HEK293 (cell line): ENCODE results near the gene AGAP1.

Experiments used
- CTCF ChIA-PET: fragments of 350-600 bp; formaldehyde crosslinking; extraction: SDS; loops from one replicate; lab custom pipeline; 2021; ENCODE audit warnings: antibody characterized with exemption; lab: Yijun Ruan, JAX
- POLR2A ChIA-PET: fragments of 300-600 bp; formaldehyde crosslinking; extraction: SDS; loops from one replicate; lab custom pipeline; 2020; ENCODE audit warnings: antibody characterized with exemption, inconsistent platforms; lab: Yijun Ruan, JAX
- H3K27ac ChIP-seq: fragments of 200-500 bp; sonication (Bioruptor generic); 2 replicates; pipeline ENCODE4 v1.5.1; 2014; ENCODE audit warnings: low read depth, low read length, control low read depth, inconsistent platforms; ENCODE audit errors: extremely low read depth
- H3K36me3 ChIP-seq, 2 experiments: fragments of 200-500 bp in 1 of 2; sonication (Bioruptor generic) in 1 of 2; 1 replicate in 1 of 2; 2 replicates in 1 of 2; pipeline ENCODE4 v1.5.1; 2014 to 2017; ENCODE audit warnings: inconsistent platforms in 2 of 2, low read length in 2 of 2; ENCODE audit not compliant: control insufficient read depth in 2 of 2, insufficient read depth in 1 of 2
- H3K4me1 ChIP-seq: fragments of 200-500 bp; sonication (Bioruptor generic); 2 replicates; pipeline ENCODE4 v1.5.1; 2014; ENCODE audit warnings: mild to moderate bottlenecking, low read length, inconsistent platforms; ENCODE audit not compliant: control insufficient read depth, insufficient read depth
- H3K4me3 ChIP-seq: 2 replicates; pipeline ENCODE4 v1.5.1; 2011; ENCODE audit warnings: low read depth, mild to moderate bottlenecking, control low read depth, low read length, moderate library complexity
- H3K9me3 ChIP-seq: fragments of 200-500 bp; sonication (Bioruptor generic); 2 replicates; pipeline ENCODE4 v1.5.1; 2014; ENCODE audit warnings: low read depth, low read length, inconsistent platforms; ENCODE audit not compliant: control insufficient read depth, insufficient read depth
- BCL11B ChIP-seq: fragments of 450-650 bp; formaldehyde crosslinking; IDR thresholded peaks from 2 replicates; pipeline ENCODE4 v1.5.1; 2016; ENCODE audit warnings: low read depth, missing biosample characterization, missing genetic modification characterization
- MZF1 ChIP-seq: fragments of 450-650 bp; formaldehyde crosslinking; IDR thresholded peaks from 2 replicates; pipeline ENCODE4 v1.5.1; 2017; ENCODE audit warnings: missing biosample characterization, missing genetic modification characterization, borderline replicate concordance
- OVOL3 ChIP-seq: fragments of 450-650 bp; formaldehyde crosslinking; IDR thresholded peaks from 2 replicates; pipeline ENCODE4 v1.5.1; 2016; ENCODE audit warnings: missing biosample characterization, missing genetic modification characterization
- REST ChIP-seq: fragments of 450-650 bp; formaldehyde crosslinking; IDR thresholded peaks from 2 replicates; pipeline ENCODE4 v1.5.1; 2016; ENCODE audit warnings: missing biosample characterization, missing genetic modification characterization
- ZBTB21 ChIP-seq: fragments of 450-650 bp; formaldehyde crosslinking; IDR thresholded peaks from 2 replicates; pipeline ENCODE4 v1.5.1; 2017; ENCODE audit warnings: missing biosample characterization, missing genetic modification characterization
- ZFP37 ChIP-seq: fragments of 450-650 bp; formaldehyde crosslinking; IDR thresholded peaks from 2 replicates; pipeline ENCODE4 v1.5.1; 2016; ENCODE audit warnings: missing biosample characterization, missing genetic modification characterization
- ZFP41 ChIP-seq: fragments of 450-650 bp; formaldehyde crosslinking; IDR thresholded peaks from 2 replicates; pipeline ENCODE4 v1.5.1; 2016; ENCODE audit warnings: missing biosample characterization, missing genetic modification characterization, borderline replicate concordance
- ZNF157 ChIP-seq: fragments of 450-650 bp; formaldehyde crosslinking; IDR thresholded peaks from 2 replicates; pipeline ENCODE4 v1.5.1; 2016; ENCODE audit warnings: missing biosample characterization, missing genetic modification characterization
- ZNF16 ChIP-seq: fragments of 450-650 bp; formaldehyde crosslinking; IDR thresholded peaks from 2 replicates; pipeline ENCODE4 v1.5.1; 2016; ENCODE audit warnings: low read depth, missing biosample characterization, missing genetic modification characterization
- ZNF202 ChIP-seq: fragments of 450-650 bp; formaldehyde crosslinking; IDR thresholded peaks from 2 replicates; pipeline ENCODE4 v1.5.1; 2016; ENCODE audit warnings: missing biosample characterization, missing genetic modification characterization, borderline replicate concordance
- ZNF221 ChIP-seq: fragments of 450-650 bp; formaldehyde crosslinking; IDR thresholded peaks from 2 replicates; pipeline ENCODE4 v1.5.1; 2017; ENCODE audit warnings: missing biosample characterization, missing genetic modification characterization, borderline replicate concordance
- ZNF223 ChIP-seq: fragments of 450-650 bp; formaldehyde crosslinking; IDR thresholded peaks from 2 replicates; pipeline ENCODE4 v1.5.1; 2016; ENCODE audit warnings: missing biosample characterization, missing genetic modification characterization
- ZNF248 ChIP-seq: fragments of 450-650 bp; formaldehyde crosslinking; IDR thresholded peaks from 2 replicates; pipeline ENCODE4 v1.5.1; 2017; ENCODE audit warnings: missing biosample characterization, missing genetic modification characterization
- ZNF324 ChIP-seq: fragments of 450-650 bp; formaldehyde crosslinking; IDR thresholded peaks from 2 replicates; pipeline ENCODE4 v1.5.1; 2016; ENCODE audit warnings: missing biosample characterization, missing genetic modification characterization
- ZNF473 ChIP-seq: fragments of 450-650 bp; formaldehyde crosslinking; IDR thresholded peaks from 2 replicates; pipeline ENCODE4 v1.5.1; 2017; ENCODE audit warnings: missing biosample characterization, missing genetic modification characterization
- ZNF610 ChIP-seq: fragments of 450-650 bp; formaldehyde crosslinking; IDR thresholded peaks from 2 replicates; pipeline ENCODE4 v1.5.1; 2016; ENCODE audit warnings: missing biosample characterization, missing genetic modification characterization, borderline replicate concordance
- ZNF629 ChIP-seq: fragments of 450-650 bp; formaldehyde crosslinking; IDR thresholded peaks from 2 replicates; pipeline ENCODE4 v1.5.1; 2017; ENCODE audit warnings: missing biosample characterization, missing genetic modification characterization
- ZNF654 ChIP-seq: fragments of 450-650 bp; formaldehyde crosslinking; IDR thresholded peaks from 2 replicates; pipeline ENCODE4 v1.5.1; 2016; ENCODE audit warnings: low read depth, missing biosample characterization, missing genetic modification characterization
- ZNF660 ChIP-seq: fragments of 450-650 bp; IDR thresholded peaks from 2 replicates; pipeline ENCODE4 v1.5.1; 2018; ENCODE audit warnings: missing biosample characterization, mild to moderate bottlenecking, missing genetic modification characterization
- ZNF791 ChIP-seq: fragments of 450-650 bp; formaldehyde crosslinking; IDR thresholded peaks from 2 replicates; pipeline ENCODE4 v1.5.1; 2016; ENCODE audit warnings: missing biosample characterization, missing genetic modification characterization
- ZSCAN4 ChIP-seq: fragments of 450-650 bp; formaldehyde crosslinking; IDR thresholded peaks from 2 replicates; pipeline ENCODE4 v1.5.1; 2017; ENCODE audit warnings: missing biosample characterization, missing genetic modification characterization
- ZXDB ChIP-seq: fragments of 450-650 bp; formaldehyde crosslinking; IDR thresholded peaks from 2 replicates; pipeline ENCODE4 v1.5.1; 2016; ENCODE audit warnings: missing biosample characterization, missing genetic modification characterization

Gene AGAP1

GRCh38 chr2:235545339-235546150, 51.7 kb downstream of the AGAP1 start (continued):
- TF ChIP-seq REST (tag by site-specific recombination) (peak; percentile 84), ZNF223 (tag by site-specific recombination) (no peak), ZNF660 (tag by site-specific recombination) (no peak), ZSCAN4 (tag by site-specific recombination) (no peak)

- Histone ChIP-seq H3K27ac (no peak overlapping the region), H3K4me3 (no peak overlapping the region), H3K4me1 (peaks cover 4% of the 10 kb centered on the region; the same call in 1 of the 2 replicates), H3K9me3 (no peaks in the 10 kb centered on the region), H3K36me3 (no peaks in the 10 kb centered on the region)
- TF ChIP-seq ZXDB (tag by site-specific recombination): no peak
- no peak for TF ChIP-seq ZNF629 (tag by site-specific recombination)
- no peak for TF ChIP-seq ZNF202 (tag by site-specific recombination)
- no peak for TF ChIP-seq ZBTB21 (tag by site-specific recombination)
- no peak for TF ChIP-seq OVOL3 (tag by site-specific recombination)
- TF ChIP-seq BCL11B: no peak
- no peak for TF ChIP-seq MZF1 (tag by site-specific recombination)
- no peak for TF ChIP-seq ZFP37 (tag by site-specific recombination)
- no peak for TF ChIP-seq ZNF157 (tag by site-specific recombination)
- no peak for TF ChIP-seq ZNF221
- no peak for TF ChIP-seq ZNF473 (tag by site-specific recombination)
- TF ChIP-seq ZNF324 (tag by site-specific recombination): no peak
- POLR2A ChIA-PET: no interaction called here
- CTCF ChIA-PET: no interaction called here
Measured at GRCh38 chr2:235546151-235546435, 52.2 kb downstream of the AGAP1 start.

GRCh38 chr2:235546436-235546835, 52.6 kb downstream of the AGAP1 start:
- CTCF ChIA-PET: no interaction called here
- no peak overlapping the region for H3K4me3 ChIP-seq
- H3K36me3 ChIP-seq: no peaks in the 10 kb centered on the region
- TF ChIP-seq ZNF16 (tag by site-specific recombination) (no peak), ZNF248 (no peak), ZFP41 (tag by site-specific recombination) (no peak), ZNF610 (tag by site-specific recombination) (no peak), ZNF791 (no peak), ZNF654 (no peak)
- TF ChIP-seq, all 188 proteins: peak for 0
- no peaks in the 10 kb centered on the region for H3K9me3 ChIP-seq
- POLR2A ChIA-PET: no interaction called here
- H3K4me1 ChIP-seq: peaks cover 4% of the 10 kb centered on the region; the same call in 1 of the 2 replicates
- no peak overlapping the region for H3K27ac ChIP-seq
